DMS114 treated with DMSO at 0.1 percent for 48 hours (cell line): ENCODE results near the gene LIX1L.

ENCODE experiments used
- DNase-seq: peaks from one replicate; lab custom pipeline; 2025; ENCODE audit not compliant: unreplicated experiment; lab: John Stamatoyannopoulos, UW

Gene LIX1L

GRCh38 chr1:145963265-145964019 is 5.6 kb upstream of the LIX1L start:
- peak; percentile 31 for DNase-seq

GRCh38 chr1:145962157-145963102 is 4.6 kb upstream of the LIX1L start:
- no peak for DNase-seq

GRCh38 chr1:145961425-145962156 is 3.8 kb upstream of the LIX1L start:
- no peak for DNase-seq

- DNase-seq: no peak
Measured at GRCh38 chr1:145961109-145961424, 3.2 kb upstream of the LIX1L start.

- DNase-seq: peak; percentile 80
Measured at GRCh38 chr1:145960468-145961108, 2.8 kb upstream of the LIX1L start.

- DNase-seq: no peak
Measured at GRCh38 chr1:145959957-145960467, 2.2 kb upstream of the LIX1L start.

- DNase-seq: no peak
Measured at GRCh38 chr1:145959333-145959732, 1.5 kb upstream of the LIX1L start.

GRCh38 chr1:145958734-145959133 is 917 bp upstream of the LIX1L start:
- DNase-seq: no peak

- no peak for DNase-seq
Measured at GRCh38 chr1:145956781-145957442, 905 bp downstream of the LIX1L start.

GRCh38 chr1:145956361-145956760 is 1.5 kb downstream of the LIX1L start:
- DNase-seq: no peak

- DNase-seq: no peak
Measured at GRCh38 chr1:145955436-145955835, 2.4 kb downstream of the LIX1L start.

GRCh38 chr1:145953861-145954260 is 4.0 kb downstream of the LIX1L start:
- DNase-seq: no peak

GRCh38 chr1:145952903-145953302 is 4.9 kb downstream of the LIX1L start:
- DNase-seq: no peak

GRCh38 chr1:145951526-145951925 is 6.3 kb downstream of the LIX1L start:
- DNase-seq: no peak

- no peak for DNase-seq
Measured at GRCh38 chr1:145949219-145949618, 8.6 kb downstream of the LIX1L start.

- no peak for DNase-seq
Measured at GRCh38 chr1:145947551-145947950, 10.3 kb downstream of the LIX1L start.

- no peak for DNase-seq
Measured at GRCh38 chr1:145946477-145946986, 11.3 kb downstream of the LIX1L start.

- DNase-seq: no peak
Measured at GRCh38 chr1:145944532-145944931, 13.3 kb downstream of the LIX1L start.

- no peak for DNase-seq
Measured at GRCh38 chr1:145942871-145943270, 14.9 kb downstream of the LIX1L start.

GRCh38 chr1:145942405-145942804 is 15.4 kb downstream of the LIX1L start:
- no peak for DNase-seq
